Nephron (organoid): ENCODE measurements around the gene NHLH1.

ENCODE experiments used
- H3K27ac Mint-ChIP-seq, 3 experiments: 2 replicates each; pipeline ENCODE4 v1.8.0; 2020; ENCODE audit warnings: mixed read lengths in 3 of 3, mild to moderate bottlenecking in 2 of 3, moderate library complexity in 1 of 3
- H3K27me3 Mint-ChIP-seq: 2 replicates; pipeline ENCODE4 v1.8.0; 2021; ENCODE audit warnings: low read depth, mild to moderate bottlenecking, moderate library complexity, mixed read lengths
- H3K36me3 Mint-ChIP-seq: 2 replicates; pipeline ENCODE4 v1.8.0; 2020; ENCODE audit warnings: low read depth, mixed read lengths
- H3K4me1 Mint-ChIP-seq: 2 replicates; pipeline ENCODE4 v1.8.0; 2020; ENCODE audit warnings: mixed read lengths
- H3K4me3 Mint-ChIP-seq, 3 experiments: 2 replicates each; pipeline ENCODE4 v1.8.0; 2020; ENCODE audit warnings: mild to moderate bottlenecking in 3 of 3, mixed read lengths in 3 of 3, moderate library complexity in 2 of 3
- H3K9me3 Mint-ChIP-seq: 2 replicates; pipeline ENCODE4 v1.8.0; 2020; ENCODE audit warnings: mixed read lengths
- TF ChIP-seq, protein P1 (sequence below), 3 experiments: fragments of 200-600 bp; sonication (generic); IDR thresholded peaks; one replicate each; pipeline ENCODE4 v1.5.0; 2021; ENCODE audit warnings: antibody characterized with exemption in 3 of 3; ENCODE audit not compliant: unreplicated experiment in 3 of 3

Gene NHLH1

DNA sequence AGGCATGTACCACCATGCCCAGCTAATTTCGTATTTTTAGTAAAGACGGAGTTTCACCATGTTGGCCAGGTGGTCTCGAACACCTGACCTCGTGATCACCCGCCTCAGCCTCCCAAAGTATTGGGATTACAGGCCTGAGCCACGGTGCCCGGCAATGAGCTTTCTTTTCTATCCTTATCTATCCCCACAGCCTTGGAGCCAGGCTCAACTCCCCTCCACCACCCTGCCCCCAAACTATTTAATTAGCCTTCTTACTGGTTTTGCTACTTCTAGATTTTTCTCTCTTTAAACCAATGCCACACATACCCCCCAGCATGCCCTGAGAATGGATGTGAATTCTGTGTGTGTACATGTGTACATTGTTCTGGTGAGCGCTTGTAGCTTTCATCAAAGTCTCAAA, 27.8 kb downstream of the NHLH1 start:
- peaks cover 5% of the 10 kb centered on the region for H3K4me1 Mint-ChIP-seq
- peaks cover 7% of the 10 kb centered on the region for H3K27me3 Mint-ChIP-seq
- no peak overlapping the region for H3K4me3 Mint-ChIP-seq
- H3K36me3 Mint-ChIP-seq = no peaks in the 10 kb centered on the region
- no peaks in the 10 kb centered on the region for H3K9me3 Mint-ChIP-seq
- TF ChIP-seq, protein P1, sequence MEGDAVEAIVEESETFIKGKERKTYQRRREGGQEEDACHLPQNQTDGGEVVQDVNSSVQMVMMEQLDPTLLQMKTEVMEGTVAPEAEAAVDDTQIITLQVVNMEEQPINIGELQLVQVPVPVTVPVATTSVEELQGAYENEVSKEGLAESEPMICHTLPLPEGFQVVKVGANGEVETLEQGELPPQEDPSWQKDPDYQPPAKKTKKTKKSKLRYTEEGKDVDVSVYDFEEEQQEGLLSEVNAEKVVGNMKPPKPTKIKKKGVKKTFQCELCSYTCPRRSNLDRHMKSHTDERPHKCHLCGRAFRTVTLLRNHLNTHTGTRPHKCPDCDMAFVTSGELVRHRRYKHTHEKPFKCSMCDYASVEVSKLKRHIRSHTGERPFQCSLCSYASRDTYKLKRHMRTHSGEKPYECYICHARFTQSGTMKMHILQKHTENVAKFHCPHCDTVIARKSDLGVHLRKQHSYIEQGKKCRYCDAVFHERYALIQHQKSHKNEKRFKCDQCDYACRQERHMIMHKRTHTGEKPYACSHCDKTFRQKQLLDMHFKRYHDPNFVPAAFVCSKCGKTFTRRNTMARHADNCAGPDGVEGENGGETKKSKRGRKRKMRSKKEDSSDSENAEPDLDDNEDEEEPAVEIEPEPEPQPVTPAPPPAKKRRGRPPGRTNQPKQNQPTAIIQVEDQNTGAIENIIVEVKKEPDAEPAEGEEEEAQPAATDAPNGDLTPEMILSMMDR (IDR thresholded peaks at IDR 0.05; ENCODE audit: unreplicated experiment in 3 of 3) = no peak
- H3K27ac Mint-ChIP-seq = no peak overlapping the region

DNA sequence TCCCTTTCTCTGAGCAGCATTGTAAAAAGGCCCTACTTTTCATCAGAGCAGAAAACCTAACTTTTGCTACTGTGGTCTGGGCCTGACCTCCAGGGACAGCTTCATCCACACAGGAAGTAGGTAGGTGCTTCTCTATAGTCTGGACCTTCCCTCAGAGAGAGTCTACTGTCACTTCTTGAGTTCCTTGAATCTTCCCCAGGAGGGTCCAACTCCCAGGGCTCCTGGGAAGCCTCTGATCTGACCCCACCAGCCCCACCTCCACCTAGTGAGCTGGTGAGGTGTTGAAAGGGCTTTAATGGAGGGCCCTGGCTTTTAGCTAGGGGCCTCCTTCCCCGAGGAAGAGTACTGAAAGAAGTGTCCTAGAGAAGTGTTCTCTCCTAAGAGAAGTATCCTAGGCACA, 30.8 kb downstream of the NHLH1 start:
- TF ChIP-seq, protein P1 (IDR thresholded peaks at IDR 0.05; ENCODE audit: unreplicated experiment in 3 of 3) = no peak
- Mint-ChIP-seq H3K27me3 (peaks cover 4% of the 10 kb centered on the region), H3K36me3 (no peaks in the 10 kb centered on the region), H3K27ac (no peak overlapping the region), H3K9me3 (no peaks in the 10 kb centered on the region), H3K4me3 (no peak overlapping the region), H3K4me1 (peaks cover 19% of the 10 kb centered on the region)

DNA sequence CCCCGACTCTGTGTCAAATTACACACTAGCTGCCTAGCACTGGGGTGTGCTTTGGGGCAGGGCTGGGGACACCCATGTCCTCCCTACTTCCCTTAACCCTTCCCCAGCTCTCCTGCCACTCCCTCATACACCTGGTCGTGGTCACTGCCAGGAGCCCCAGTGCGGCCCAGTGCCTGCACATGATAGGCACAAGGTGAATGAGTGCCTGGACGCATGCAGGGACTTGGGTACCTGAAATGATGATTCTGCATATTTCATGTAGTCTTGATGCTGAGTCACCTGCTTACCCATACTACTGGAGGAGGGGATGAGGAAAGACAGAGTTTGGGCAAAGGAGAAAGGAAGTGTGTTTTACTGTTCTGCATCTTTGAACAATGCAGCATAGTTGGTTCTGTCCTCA, 32.0 kb downstream of the NHLH1 start:
- Mint-ChIP-seq H3K9me3 (no peaks in the 10 kb centered on the region), H3K27me3 (peaks cover 4% of the 10 kb centered on the region), H3K27ac (peak overlapping the region; percentile 51 to 65 (median 58)), H3K4me1 (peaks cover 31% of the 10 kb centered on the region), H3K4me3 (peak overlapping the region; percentile 80 to 84 (median 80)), H3K36me3 (no peaks in the 10 kb centered on the region)
- TF ChIP-seq, protein P1 (IDR thresholded peaks at IDR 0.05; ENCODE audit: unreplicated experiment in 3 of 3) = no peak

DNA sequence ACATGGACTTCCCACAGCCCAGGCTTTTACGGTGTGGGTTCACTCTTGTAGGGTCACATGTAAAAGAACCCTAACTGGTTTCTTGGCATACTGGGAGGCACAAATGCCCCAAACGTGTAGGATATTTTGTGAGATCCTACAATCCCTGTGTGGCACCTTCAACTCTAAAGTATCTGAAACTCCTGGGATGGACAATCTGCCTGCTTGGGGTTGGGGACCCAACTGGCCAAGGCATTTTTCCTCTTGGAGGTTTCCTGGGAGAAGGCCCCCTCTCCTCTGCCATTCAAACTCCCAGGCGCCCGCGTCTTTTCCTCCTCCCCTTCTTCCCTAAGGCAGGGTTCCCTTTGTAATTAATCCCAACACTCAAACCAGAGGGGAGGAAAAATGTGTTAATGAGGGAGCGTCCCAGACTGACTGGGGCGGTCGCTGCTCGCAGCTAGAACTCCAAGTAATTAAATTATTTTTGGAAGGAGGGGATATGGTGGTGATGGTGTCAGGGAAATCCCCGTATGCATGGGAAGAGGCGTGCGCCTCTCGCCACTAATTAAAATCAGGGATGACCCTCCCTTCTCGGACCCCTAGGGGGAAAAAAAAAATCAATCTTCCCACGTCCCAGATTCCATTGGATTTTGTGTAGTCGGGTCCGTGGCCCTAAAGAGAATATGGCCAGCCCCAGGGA, 32.8 kb downstream of the NHLH1 start:
- Mint-ChIP-seq H3K27ac (peak overlapping the region; percentile 51 to 82 (median 65)), H3K9me3 (no peaks in the 10 kb centered on the region), H3K36me3 (no peaks in the 10 kb centered on the region), H3K27me3 (peaks cover 4% of the 10 kb centered on the region), H3K4me1 (peaks cover 40% of the 10 kb centered on the region), H3K4me3 (peak overlapping the region; percentile 80 to 84 (median 80))
- TF ChIP-seq, protein P1 (IDR thresholded peaks at IDR 0.05; ENCODE audit: unreplicated experiment in 3 of 3) = peak in 1 of 3 experiments; percentile 26

DNA sequence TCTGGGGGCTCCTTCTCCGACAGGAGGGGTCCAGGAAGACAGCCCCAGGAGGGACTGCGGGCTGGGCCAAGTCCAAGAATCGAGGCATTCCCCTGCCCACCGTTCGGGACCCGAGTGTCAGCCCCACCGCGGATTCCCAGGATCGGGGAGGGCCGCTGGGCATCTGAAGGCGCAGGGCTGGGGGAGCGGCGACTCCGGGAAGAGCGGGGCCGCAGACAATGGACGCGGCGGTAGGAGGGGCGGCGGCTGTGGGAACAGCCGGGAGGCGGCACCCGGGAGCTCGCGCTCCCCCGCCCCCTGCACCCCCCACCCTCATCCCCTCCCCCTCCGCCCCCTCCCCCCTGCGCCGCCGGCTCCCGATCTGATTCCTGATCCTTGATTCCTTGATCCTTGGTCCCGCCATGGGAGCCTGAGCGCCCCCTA, 33.4 kb downstream of the NHLH1 start, which contains the start of gene VANGL2:
Gene VANGL2, plus strand, starts transcription at position 342 of the 423 bp plus-strand sequence. CDS start 15,274 bp downstream, outside the sequence.
- Mint-ChIP-seq H3K4me3 (peak within 1 kb of the TSS; percentile 84 to 89 (median 86)), H3K9me3 (no peaks in the 10 kb centered on the region), H3K27ac (peak within 1 kb of the TSS; percentile 51 to 82 (median 79)), H3K36me3 (no peaks in the 10 kb centered on the region), H3K4me1 (peaks cover 45% of the 10 kb centered on the region), H3K27me3 (peaks cover 4% of the 10 kb centered on the region)
- TF ChIP-seq, protein P1 (IDR thresholded peaks at IDR 0.05; ENCODE audit: unreplicated experiment in 3 of 3) = no peak
